Nephron progenitor cell (in vitro differentiated cells): ENCODE results near the gene RRAS.

Experiments used
- DNase-seq: peaks from one replicate; pipeline ENCODE4 v3.0.0; 2021
- H3K27ac Mint-ChIP-seq: 2 replicates; pipeline ENCODE4 v1.8.0; 2021; ENCODE audit warnings: mild to moderate bottlenecking, moderate library complexity, mixed read lengths
- H3K27me3 Mint-ChIP-seq: 2 replicates; pipeline ENCODE4 v1.8.0; 2021; ENCODE audit warnings: mild to moderate bottlenecking, low read depth, mixed read lengths; ENCODE audit not compliant: poor library complexity
- H3K36me3 Mint-ChIP-seq: 2 replicates; pipeline ENCODE4 v1.8.0; 2021; ENCODE audit warnings: low read depth, mixed read lengths
- H3K4me1 Mint-ChIP-seq: 2 replicates; pipeline ENCODE4 v1.8.0; 2021; ENCODE audit warnings: mixed read lengths
- H3K4me3 Mint-ChIP-seq: 2 replicates; pipeline ENCODE4 v1.8.0; 2021; ENCODE audit warnings: mild to moderate bottlenecking, moderate library complexity, mixed read lengths
- H3K9me3 Mint-ChIP-seq: 2 replicates; pipeline ENCODE4 v1.8.0; 2021; ENCODE audit warnings: mild to moderate bottlenecking, moderate library complexity, mixed read lengths
- TF ChIP-seq, protein P1 (sequence below): fragments of 200-600 bp; sonication (generic); IDR thresholded peaks from 2 replicates; pipeline ENCODE4 v1.5.0; 2021; ENCODE audit warnings: antibody characterized with exemption

The RRAS gene

DNA sequence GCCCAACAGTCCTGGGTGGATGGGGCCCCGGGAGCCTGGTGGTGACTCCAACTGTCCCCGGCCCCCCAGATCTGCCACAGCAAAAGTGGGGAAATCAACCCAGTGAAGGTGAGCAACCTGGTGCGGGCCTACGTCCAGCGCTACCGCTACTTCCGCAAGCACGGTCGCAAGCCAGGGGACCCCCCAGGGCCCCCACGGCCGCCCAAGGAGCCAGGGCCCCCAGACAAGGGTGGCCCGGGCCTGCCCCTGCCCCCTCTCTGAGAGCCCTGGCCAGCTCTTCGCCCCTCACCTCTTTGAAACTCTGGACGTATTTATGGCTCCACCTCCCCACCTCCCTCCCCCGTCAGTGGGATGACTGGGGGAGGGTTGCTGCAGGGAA is 18.2 kb upstream of the RRAS start:
- H3K27me3 Mint-ChIP-seq, result no peaks in the 10 kb centered on the region
- H3K9me3 Mint-ChIP-seq, result peaks cover 4% of the 10 kb centered on the region
- H3K4me1 Mint-ChIP-seq, result peaks cover 12% of the 10 kb centered on the region
- peaks cover 66% of the 10 kb centered on the region for H3K36me3 Mint-ChIP-seq
- H3K27ac Mint-ChIP-seq, result no peak overlapping the region
- H3K4me3 Mint-ChIP-seq, result no peak overlapping the region
- TF ChIP-seq, protein P1, sequence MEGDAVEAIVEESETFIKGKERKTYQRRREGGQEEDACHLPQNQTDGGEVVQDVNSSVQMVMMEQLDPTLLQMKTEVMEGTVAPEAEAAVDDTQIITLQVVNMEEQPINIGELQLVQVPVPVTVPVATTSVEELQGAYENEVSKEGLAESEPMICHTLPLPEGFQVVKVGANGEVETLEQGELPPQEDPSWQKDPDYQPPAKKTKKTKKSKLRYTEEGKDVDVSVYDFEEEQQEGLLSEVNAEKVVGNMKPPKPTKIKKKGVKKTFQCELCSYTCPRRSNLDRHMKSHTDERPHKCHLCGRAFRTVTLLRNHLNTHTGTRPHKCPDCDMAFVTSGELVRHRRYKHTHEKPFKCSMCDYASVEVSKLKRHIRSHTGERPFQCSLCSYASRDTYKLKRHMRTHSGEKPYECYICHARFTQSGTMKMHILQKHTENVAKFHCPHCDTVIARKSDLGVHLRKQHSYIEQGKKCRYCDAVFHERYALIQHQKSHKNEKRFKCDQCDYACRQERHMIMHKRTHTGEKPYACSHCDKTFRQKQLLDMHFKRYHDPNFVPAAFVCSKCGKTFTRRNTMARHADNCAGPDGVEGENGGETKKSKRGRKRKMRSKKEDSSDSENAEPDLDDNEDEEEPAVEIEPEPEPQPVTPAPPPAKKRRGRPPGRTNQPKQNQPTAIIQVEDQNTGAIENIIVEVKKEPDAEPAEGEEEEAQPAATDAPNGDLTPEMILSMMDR, result no peak
- DNase-seq, result no peak

DNA sequence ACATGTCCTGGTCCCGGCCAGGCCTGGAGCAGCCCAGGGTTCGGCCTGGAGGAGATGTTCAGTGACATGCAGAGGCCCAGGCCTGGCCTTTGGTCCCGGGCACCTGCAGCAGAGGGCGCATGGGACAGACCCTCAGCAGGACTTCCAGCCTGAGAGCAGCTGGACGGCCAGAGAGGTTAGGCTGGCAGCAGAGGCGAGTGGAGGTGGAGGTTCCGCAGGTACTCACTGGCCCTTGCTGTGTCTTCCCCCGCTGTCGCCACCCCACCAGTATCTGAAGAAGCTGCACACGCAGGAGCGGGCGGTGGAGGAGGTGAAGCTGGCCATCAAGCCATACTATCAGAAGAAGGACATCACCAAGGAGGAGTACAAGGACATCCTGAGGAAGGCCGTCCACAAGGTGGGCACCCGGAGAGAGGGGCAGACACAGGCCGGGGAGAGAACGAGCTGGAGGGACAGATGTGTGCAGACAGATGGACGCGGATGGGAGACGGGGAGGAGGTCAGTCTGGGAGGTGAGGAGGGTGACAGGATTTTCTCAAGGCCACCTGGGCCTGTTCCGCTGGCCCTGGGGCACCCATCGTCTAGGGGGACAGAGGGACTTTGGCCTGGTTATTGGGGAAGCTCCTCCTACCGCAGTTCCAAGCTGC is 17.7 kb upstream of the RRAS start:
- H3K36me3 Mint-ChIP-seq, result peaks cover 70% of the 10 kb centered on the region
- H3K27me3 Mint-ChIP-seq, result no peaks in the 10 kb centered on the region
- H3K27ac Mint-ChIP-seq, result peak overlapping the region; percentile 92

DNA sequence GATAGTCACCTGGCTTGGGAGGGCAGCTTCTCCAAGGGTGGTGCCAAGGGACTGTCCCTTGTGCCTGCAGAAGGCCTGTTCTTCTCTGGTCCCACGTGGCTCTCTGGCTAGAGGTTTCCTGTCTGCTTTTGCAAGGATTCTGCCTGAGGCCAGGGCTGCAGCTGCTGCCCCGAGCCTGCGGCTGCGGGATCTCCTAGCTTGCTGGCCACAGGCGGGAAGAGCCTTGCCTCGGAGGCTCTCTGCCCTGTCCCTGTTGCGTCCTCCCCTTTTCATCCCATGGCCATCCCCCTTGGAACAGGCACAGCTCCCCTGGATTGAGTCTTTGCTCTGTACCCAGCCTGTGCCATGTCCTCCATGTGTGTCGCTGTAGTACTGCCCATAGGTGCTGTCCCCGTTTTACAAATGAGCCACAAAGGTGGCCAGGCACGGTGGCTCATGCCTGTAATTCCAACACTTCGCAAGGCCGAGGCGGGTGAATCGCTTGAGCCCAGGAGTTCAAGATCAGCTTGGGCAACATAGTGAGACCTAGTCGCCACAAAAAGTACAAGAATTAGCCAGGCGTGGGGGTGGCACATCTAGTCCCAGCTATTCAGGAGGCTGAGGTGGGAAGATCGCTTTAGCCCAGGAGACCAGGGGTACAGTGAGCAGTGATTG is 16.6 kb upstream of the RRAS start:
- Mint-ChIP-seq H3K27me3 (no peaks in the 10 kb centered on the region), H3K36me3 (peaks cover 65% of the 10 kb centered on the region), H3K9me3 (peaks cover 4% of the 10 kb centered on the region), H3K4me3 (no peak overlapping the region), H3K4me1 (peaks cover 5% of the 10 kb centered on the region), H3K27ac (peak overlapping the region; percentile 92)
- TF ChIP-seq, protein P1, result no peak
- no peak for DNase-seq

More for the DNA sequence above, 17.7 kb upstream of the RRAS start:
- H3K4me1 Mint-ChIP-seq, result peaks cover 6% of the 10 kb centered on the region
- no peak overlapping the region for H3K4me3 Mint-ChIP-seq
- no peak for DNase-seq
- TF ChIP-seq, protein P1, result no peak
- peaks cover 4% of the 10 kb centered on the region for H3K9me3 Mint-ChIP-seq

DNA sequence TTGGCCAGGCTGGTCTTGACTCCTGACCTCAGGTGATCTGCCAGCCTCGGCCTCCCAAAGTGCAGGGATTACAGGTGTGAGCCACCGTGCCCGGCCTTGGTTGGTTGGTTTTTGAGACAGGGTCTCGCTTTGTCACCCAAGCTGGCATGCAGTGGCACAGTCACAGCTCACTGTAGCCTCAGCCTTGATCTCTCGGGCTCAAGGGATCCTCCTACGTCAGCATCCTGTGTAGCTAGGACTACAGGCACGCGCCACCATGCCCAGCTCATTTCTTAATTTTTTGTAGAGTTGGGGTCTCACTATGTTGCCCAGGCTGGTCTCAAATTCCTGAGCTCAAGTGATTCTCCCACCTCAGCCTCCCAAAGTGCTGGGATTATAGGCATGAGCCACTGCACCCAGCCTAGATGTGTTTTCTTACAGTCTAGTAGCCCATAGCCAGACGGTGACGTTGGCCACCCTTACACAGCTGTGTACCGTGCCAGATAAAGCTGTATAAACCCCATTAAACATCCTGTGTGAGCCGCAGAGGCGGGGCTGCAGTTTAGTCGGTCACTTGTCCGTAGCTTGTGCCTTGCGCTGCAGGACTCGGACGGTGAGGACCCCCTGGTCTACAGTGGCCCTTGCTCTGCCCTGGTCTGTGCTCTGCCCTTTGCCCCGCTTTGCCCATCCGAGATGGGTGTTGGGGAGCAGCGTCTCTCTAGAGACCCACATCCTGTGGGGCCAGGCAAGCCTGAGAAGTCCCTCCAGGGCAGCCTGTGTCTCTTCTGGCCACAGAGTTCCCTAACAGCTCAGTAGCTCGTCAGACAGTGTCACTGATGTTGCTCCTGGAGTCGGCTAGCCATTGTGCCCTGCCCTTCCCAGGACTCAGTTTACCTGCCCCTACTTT is 15.9 kb upstream of the RRAS start:
- peak overlapping the region; percentile 92 for H3K27ac Mint-ChIP-seq
- peaks cover 4% of the 10 kb centered on the region for H3K9me3 Mint-ChIP-seq
- DNase-seq, result no peak
- peaks cover 5% of the 10 kb centered on the region for H3K4me1 Mint-ChIP-seq
- TF ChIP-seq, protein P1, result no peak
- no peak overlapping the region for H3K4me3 Mint-ChIP-seq
- peaks cover 62% of the 10 kb centered on the region for H3K36me3 Mint-ChIP-seq
- H3K27me3 Mint-ChIP-seq, result no peaks in the 10 kb centered on the region

DNA sequence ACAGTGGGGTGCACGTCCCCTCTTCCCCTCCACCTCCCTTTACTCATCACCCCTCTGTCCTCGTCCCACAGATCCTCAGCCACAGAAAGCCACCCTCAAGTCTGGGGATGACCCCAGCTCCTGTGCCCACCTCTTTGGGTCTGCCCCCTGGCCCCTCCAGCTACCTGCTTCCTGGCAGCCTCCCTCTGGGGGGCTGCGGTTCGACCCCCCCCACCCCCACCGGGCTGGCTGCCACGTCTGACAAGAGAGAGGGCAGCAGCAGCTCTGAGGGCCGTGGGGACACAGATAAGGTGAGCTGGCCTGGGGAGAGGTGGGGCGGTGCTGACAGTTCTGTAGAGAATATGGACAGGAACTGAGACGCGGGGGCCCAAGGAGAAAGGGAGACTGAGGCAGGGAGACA is 14.6 kb upstream of the RRAS start:
- TF ChIP-seq, protein P1, result no peak
- H3K36me3 Mint-ChIP-seq, result peaks cover 57% of the 10 kb centered on the region
- H3K4me3 Mint-ChIP-seq, result no peak overlapping the region
- H3K9me3 Mint-ChIP-seq, result no peaks in the 10 kb centered on the region
- H3K27ac Mint-ChIP-seq, result peak overlapping the region; percentile 39
- no peaks in the 10 kb centered on the region for H3K27me3 Mint-ChIP-seq
- peaks cover 5% of the 10 kb centered on the region for H3K4me1 Mint-ChIP-seq
- DNase-seq, result no peak
